ENCODE data around the gene APPL2.
"Not testable (repeated sequence)": the region's sequence is repeated elsewhere in the genome, so short reads cannot be mapped to it uniquely, and the experiment has no call there.

The APPL2 gene

DNA sequence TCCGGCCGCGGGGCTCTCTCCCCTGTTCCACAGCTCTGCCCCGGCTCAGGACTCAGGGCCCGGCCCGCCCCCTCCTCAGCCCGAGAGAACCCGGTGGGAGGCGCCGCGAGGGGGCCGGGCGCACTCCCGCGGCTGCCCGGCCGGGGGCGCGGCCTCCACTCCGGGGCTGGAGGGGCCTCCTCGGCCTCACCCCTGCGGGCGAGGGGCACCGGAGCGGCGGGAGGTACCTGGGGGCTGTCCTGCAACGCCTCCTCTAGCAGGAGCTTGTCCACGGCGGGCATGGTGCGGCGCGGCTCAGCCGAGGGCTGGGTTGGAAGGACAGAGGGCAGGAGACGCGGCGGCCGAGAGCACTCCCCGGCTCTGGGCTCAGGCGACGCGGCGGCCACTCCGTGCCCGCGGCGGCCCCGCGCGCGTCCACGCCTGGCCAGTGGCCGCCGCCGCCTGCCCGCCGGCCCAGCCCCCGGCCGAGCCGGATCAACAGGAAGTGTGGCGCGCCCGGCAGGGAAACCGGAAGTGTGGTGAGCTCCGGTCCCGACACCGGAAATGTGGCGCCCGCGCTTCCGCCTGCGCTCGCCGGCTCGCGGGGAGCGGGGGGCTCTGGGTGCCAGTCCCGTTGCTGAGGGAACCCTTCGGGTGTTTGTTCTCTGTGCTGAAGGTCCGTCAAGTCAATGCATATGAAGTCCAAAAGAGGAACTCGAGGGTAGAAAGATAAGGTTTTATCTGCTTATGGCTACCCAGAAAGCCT is at the start of gene APPL2:
APPL2 (minus strand) TSS at position 443 of the 745 bp plus-strand sequence; CDS start at position 281, 162 bp downstream.
- DNase-seq: peak; percentile 85

DNA sequence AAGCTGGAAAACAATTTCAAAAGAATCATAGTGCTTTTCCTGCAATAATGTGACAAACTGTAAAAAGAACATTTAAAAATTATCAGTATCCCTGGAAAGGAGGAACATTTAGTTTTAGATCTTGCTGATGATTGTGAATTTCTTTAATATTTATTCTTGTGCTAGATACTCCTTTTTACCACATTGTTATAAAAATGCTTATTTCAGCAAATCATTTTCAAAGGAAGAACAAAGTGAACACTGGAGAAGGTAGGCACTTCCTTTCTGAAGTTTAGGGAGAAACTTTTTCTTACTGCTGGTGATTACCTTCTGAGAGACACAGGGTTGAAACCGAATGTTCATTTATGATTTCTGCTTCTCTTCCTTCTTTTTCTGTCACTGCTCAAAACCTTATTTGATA is 49.4 kb upstream of the APPL2 start:
- DNase-seq: no peak

DNA sequence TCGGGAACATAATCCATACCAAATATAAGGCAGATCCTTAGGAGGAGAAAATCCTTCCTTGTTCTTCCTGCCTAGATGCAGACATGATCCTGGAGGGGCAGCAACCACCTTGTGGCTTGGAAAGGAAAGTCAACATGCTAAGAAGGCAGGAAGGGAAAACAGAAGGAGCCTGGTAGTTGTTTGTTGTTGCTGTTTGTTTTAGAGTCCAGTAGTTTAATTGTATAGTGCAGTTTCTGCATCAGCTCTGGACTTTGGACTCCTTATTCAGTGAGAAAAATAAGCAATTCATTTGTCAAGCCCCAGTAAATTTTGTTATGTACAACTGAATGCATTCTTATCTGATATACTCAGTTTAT is 45.7 kb upstream of the APPL2 start:
- DNase-seq: no peak

DNA sequence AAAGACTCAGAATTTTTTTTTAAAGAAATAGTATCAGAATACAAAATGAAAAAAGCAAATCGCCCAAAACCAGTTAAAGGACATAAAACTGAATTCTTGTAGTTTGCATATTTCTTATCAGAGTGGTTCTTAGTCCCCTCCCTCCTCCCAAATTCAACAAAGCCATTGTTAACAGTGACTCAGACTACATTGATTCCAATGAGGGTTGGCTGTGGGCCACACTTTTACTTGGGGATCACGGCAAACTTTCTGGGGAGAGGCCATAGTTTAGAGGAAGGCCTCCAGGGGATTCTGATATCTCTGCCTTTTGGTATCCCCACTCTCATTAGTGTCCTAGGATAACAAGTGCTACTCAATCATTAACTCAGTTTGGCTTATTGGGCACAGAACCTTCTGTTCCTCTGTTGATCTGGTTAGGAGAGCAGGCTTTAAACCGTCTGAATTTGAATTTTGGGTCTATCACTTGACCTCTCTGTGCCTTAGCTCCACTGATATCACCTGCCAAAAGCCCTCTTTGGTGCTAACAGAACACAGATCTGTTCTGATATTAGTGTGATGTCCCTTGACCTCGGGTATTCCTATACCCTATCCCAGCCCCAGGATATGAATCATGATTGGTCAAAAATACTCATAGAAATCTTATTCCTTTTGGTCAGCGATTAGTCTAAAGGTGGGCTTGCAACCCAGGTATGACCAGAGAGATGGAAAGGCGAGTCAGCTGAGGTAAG is 45.2 kb upstream of the APPL2 start:
- DNase-seq: no peak

DNA sequence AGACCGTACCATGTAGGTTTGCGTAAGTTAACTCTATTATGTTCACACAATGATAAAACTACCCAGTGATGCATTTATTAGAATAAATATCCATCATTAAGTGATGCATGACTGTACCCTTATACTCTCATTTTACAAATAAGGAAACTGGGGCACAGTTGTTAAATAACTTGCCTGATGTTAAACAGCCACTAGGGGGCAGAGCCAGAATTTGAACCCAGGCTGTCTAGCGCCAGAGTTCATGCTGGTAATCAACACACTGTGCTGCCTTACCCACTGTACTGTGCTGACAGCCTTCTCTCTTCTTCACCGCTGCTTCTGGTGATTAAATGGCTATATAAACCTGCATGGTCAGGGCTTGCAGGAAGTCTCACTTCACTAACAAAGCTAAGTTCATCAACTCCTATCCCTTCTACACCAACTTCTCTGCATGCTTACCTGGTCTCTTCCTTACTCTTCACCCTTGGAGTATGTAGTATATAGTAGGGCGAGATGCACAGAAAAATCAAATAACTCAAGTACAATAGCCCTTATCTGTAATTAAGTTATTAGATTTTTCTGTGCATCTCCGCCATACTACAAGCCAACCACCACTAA is 43.6 kb upstream of the APPL2 start:
- peak; percentile 8 for DNase-seq

DNA sequence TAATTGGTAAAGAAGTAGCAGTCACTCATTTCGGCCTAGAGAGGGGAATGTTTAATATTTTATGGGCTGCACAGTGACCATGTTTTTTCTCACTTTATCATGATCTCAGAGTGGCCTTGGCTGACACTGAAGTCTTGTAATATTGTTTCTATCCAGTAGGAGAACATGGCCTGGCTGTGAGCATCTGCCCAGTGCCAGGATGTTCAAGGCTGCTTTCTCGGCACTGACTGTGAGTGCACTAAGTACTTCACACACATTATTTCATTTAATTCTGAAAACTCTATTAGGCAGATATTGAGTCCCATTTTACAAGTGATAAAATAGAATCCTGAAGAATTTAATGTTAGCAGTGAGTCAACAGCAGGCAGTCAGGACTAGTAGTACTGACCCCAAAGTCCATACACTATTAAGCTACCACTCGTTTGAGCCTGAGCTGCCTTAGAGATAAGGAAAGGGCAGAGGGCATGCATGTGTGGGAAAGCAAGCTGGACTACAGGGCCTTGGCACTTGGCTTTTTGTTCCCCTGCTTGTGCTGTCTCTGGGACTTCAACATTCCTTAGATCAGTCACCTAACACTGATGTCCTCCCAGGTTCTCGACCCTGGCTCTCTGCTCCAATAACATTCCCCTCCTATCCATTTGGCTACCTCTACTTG is 42.2 kb upstream of the APPL2 start:
- DNase-seq: no peak

DNA sequence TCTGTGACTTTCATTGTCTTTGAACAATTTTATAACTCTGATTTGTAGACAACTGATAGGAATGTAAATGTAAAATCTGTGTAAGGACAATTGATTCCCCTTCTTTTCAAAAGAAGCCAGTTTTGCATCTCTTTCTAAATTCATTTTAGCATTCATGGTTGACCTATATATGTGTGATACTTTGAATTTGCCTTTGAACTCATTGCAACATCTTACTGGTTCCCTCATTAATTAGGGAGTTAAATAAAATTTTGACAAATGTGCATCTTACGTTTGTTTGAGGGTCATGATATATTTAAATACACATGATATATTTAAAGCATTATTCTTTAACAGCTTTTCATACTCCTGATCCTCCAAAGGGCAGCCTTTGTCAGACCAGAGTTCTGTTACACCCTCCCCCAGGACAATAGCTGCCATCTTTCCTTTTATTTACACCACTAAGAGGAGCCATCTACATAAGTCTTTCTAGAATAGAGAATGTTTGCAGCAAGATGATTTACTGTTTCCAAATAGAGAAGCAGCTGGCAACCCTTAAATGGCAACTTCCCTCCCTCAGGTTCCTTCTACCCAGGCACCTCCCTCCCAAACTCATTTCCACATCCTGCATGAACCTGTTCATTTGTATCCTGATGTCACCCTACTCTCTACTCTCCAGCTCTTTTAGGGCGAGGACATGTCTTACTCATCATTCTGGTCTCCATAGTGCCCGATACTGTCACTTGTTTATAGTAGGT is 40.2 kb upstream of the APPL2 start:
- peak; percentile 23 for DNase-seq

DNA sequence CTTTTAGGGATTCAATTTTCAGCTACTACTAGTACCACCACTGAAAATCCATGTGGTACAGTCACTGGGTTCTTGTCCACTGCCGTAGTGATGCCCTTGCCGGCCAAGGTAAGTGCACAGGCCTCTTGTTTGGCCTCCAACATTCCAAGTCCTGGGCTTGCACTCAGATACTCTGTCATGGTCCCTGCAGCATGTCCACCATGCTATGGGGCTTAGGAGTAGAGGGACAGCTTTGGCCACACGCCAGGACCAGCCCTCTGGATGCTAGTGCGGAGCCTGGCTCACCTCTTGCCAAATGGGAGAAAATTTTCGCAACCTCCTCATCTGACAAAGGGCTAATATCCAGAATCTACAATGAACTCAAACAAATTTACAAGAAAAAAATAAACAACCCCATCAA is 38.6 kb upstream of the APPL2 start:
- DNase-seq: no peak

DNA sequence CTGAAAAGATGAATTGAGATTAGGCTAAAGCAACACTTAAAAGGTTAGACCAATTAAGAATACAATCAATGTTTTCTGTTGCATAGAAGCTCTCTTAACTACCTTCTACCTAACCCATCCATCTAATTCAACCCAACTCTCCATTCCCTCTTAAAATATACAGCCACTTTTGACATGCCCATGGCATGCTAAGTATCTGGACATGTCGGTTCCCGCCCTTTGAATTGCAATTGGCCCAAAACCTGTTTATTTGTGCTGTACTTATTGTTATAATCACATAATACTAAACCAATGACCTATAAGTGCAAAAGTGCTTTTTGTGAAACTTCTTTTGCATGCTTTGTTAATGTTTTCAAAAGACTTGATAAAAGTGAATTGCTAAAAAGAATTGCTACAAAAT is 37.6 kb upstream of the APPL2 start:
- DNase-seq: no peak

DNA sequence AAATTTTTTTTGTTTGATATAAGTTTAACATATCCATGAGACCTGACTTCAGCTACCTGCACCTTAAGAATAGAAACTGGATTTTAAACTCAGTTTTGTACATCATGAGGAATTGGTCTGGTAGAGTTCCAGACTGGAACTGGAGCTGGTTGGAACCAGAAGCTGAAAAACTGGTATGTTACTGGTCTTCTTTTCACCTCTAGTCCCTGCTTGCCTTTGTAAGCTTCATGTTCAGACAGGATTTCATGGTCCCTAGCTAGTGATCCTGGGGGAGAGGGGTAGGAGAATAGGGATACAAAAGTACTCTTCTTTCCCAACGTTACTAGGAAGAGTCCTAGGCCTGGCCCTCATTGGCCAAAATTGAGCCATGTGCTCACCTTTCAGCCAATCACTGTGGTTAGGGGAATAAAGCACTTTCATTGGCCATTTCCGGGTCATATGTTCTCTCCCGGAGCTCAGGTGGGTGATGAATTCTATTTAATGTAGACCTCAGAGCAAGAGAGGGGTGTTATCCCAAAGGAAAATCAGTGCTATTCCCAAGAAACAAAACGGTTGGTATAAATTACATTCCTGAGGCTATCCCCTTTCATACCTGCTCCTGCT is 36.9 kb upstream of the APPL2 start:
- DNase-seq: no peak

GRCh38 chr12:105272152-105272551 is 36.2 kb upstream of the APPL2 start:
- DNase-seq: no peak

GRCh38 chr12:105271364-105271763 is 35.4 kb upstream of the APPL2 start:
- no peak for DNase-seq

DNA sequence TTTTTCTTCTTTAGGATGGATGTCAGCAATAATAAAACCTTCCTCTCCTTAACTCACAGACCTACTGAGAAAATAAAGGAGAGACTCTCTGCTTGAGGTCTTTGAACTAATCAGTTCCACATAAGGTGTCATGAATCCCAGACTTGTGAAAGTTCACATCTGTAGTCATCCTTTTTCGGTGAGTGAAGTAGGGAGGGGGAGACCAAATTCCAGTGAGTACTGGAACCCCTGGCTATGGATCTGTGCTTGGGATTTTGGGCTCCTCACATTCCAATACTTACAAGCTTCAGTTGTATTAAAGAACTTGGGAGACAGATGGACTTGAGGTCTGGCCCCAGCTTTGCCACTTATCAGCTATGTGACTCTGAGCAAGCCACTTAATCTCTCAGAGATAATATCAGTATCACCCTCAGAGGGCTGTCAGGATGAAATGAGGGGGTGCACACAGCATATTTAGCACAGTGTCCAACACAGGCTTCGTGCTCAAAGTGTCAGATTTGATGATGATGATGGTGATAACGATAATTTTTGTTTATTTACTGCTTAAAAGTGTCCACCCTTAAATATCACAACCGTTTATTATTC is 34.8 kb upstream of the APPL2 start:
- DNase-seq: no peak

DNA sequence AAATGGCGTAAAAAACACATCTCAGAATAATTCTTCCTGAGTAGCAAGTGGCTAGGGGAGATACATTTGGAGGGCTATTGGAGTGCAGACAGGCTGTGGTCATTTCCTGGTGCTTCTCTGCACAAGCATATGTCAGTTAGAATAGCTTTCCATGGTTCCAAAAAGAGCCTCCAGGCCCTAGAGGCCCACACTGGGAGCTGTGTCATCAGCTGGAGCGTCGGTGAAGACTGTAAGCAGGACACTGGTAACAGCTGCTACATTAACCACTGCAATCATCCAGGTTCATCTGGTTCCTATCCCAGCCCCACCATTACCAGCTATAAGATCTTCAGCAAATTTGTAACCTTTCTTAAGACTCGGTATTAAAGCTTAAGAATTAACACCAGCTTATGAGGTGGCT is 31.7 kb upstream of the APPL2 start:
- no peak for DNase-seq

DNA sequence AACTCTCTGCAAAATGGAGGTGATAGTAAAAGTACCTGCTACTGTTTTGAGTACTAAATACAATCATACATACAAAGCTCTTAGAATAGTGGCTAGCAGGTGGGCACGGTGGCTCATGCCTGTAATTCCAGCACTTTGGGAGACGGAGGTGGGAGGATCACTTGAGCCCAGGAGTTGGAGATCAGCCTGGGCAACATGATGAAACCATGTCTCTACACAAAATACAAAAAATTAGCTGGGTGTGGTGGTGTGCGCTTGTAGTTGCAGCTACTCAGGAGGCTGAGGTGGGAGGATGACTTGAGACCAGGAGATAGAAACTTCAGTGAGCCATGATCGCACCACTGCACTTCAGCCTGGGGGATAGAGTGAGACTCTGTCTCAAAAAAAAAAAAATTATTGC is 28.8 kb upstream of the APPL2 start:
- DNase-seq: no peak

GRCh38 chr12:105262461-105263184 is 26.6 kb upstream of the APPL2 start:
- no peak for DNase-seq

DNA sequence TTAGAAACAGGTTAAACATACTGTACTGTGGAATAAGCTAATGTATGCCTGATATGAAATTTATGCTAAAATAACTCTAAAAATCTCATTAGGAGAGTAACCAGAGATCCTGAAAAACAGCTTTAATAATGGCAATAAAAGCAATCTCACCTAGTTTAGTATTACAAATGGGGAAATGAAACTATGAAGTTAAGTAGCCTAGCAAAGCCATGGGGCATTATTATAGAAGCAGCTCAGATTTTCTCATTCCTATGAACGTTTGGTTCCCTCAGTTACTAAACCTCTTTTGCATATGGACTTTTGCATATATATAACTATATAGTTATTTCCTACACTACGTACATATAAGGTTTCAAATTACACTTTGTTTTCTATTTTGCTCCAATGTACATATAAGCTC is 25.0 kb upstream of the APPL2 start:
- DNase-seq: no peak

DNA sequence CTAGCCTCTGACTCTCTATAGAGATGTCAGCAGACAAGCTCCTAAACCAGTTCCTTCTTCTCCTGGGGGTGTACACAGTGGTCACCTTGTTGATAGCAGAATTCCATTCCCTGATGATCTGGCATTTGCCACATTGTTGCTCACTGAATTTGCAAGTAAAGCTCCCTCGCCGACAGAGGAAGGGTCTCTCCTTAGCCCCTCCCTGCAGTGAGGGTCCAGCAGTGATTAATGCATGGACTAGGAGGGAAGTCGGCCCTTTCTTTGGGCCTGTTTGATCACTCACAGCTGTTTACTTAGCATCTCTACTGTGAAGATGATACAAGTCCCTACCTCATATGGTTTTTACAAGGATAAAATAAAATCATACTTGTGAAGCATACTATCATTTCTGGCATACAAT is 23.3 kb upstream of the APPL2 start:
- no peak for DNase-seq

- DNase-seq: no peak
These were observed 21.4 kb upstream of the APPL2 start for GRCh38 chr12:105257321-105257728.

DNA sequence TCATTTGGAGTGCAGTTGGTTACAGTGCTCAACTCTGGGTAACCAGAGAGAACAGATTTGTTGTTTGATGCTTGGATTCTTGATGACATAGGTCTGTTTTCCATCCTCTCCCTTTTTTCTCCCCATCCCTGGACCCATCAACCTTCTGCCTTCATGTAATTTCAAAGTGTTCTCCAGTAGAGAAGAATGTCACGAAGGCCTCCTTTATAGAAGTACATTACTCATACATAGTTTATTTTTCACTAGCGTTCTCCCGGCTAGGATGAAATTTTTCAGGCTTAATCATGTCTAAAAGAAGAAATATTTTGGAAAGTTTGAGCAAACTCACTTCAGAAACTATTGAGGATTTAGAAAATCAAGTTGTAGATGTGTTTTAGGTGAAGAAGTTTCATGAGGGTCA is 20.9 kb upstream of the APPL2 start:
- no peak for DNase-seq

DNA sequence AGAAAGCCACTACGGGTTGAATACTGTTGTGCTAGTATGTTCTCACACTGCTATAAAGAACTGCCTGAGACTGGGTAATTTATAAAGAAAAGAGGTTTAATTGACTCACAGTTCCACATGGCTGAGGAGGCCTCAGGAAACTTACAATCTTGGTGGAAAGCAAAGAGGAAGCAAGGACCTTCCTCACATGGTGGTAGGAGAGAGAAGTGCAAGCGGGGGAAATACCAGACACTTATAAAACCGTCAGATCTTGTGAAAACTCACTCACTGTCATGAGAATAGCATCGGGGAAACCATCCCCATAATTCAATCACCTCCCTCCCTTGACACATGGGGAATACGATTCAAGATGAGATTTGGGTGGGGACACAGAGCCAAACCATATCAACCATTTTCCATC is 20.5 kb upstream of the APPL2 start:
- not testable (repeated sequence) for DNase-seq

GRCh38 chr12:105256011-105256410 is 20.0 kb upstream of the APPL2 start:
- DNase-seq: no peak
